Central memory CD8-positive, alpha-beta T cell (primary cell): ENCODE data around the gene C4BPA.

Source experiments
- ATAC-seq: fragments of 150-1000 bp; cut with Tn5 transposase; replicated peaks from 2 replicates; pipeline ENCODE4 v1.10.0; 2022; ENCODE audit warnings: mild to moderate bottlenecking, moderate FRiP score, moderate number of reproducible peaks; ENCODE audit not compliant: poor library complexity, severe bottlenecking; ENCODE audit errors: extremely low read depth
- DNase-seq, 2 donors: peaks; one replicate each; pipeline ENCODE4 v3.0.0; 2021; ENCODE audit warnings: low spot score in 2 of 2
- H3K27ac Mint-ChIP-seq: one replicate; pipeline ENCODE4 v1.8.0; 2022; ENCODE audit warnings: low read depth, mild to moderate bottlenecking, moderate library complexity, mixed read lengths
- H3K27me3 Mint-ChIP-seq: one replicate; pipeline ENCODE4 v1.8.0; 2022; ENCODE audit warnings: mixed read lengths
- H3K36me3 Mint-ChIP-seq: one replicate; pipeline ENCODE4 v1.8.0; 2022; ENCODE audit warnings: mild to moderate bottlenecking, moderate library complexity, mixed read lengths; ENCODE audit not compliant: insufficient read depth
- H3K4me1 Mint-ChIP-seq: one replicate; pipeline ENCODE4 v1.8.0; 2022; ENCODE audit warnings: mixed read lengths
- H3K4me3 Mint-ChIP-seq: one replicate; pipeline ENCODE4 v1.8.0; 2022; ENCODE audit warnings: mild to moderate bottlenecking, moderate library complexity, mixed read lengths
- H3K9me3 Mint-ChIP-seq: one replicate; pipeline ENCODE4 v1.8.0; 2022; ENCODE audit warnings: mixed read lengths

C4BPA gene

GRCh38 chr1:207145401-207146058, 41.5 kb downstream of the C4BPA start:
- Mint-ChIP-seq H3K4me1 (no peaks in the 10 kb centered on the region), H3K9me3 (peaks cover 5% of the 10 kb centered on the region), H3K4me3 (no peak overlapping the region), H3K27me3 (peaks cover 61% of the 10 kb centered on the region), H3K36me3 (no peaks in the 10 kb centered on the region), H3K27ac (no peak overlapping the region)
- ATAC-seq (no peak), DNase-seq (no peak)

- Mint-ChIP-seq H3K27ac (no peak overlapping the region), H3K4me3 (no peak overlapping the region), H3K9me3 (peaks cover 20% of the 10 kb centered on the region), H3K27me3 (peaks cover 42% of the 10 kb centered on the region), H3K36me3 (peaks cover 2% of the 10 kb centered on the region), H3K4me1 (no peaks in the 10 kb centered on the region)
- DNase-seq (no peak), ATAC-seq (no peak)
Measured at GRCh38 chr1:207151920-207152319, 47.9 kb downstream of the C4BPA start.

- no peaks in the 10 kb centered on the region for H3K4me1 Mint-ChIP-seq
- peaks cover 44% of the 10 kb centered on the region for H3K27me3 Mint-ChIP-seq
- H3K4me3 Mint-ChIP-seq, result no peak overlapping the region
- no peak overlapping the region for H3K27ac Mint-ChIP-seq
- DNase-seq (no peak), ATAC-seq (no peak)
- H3K9me3 Mint-ChIP-seq, result peaks cover 20% of the 10 kb centered on the region
- peaks cover 2% of the 10 kb centered on the region for H3K36me3 Mint-ChIP-seq
Measured at GRCh38 chr1:207152792-207153468, 48.9 kb downstream of the C4BPA start.

- Mint-ChIP-seq H3K27me3 (peaks cover 50% of the 10 kb centered on the region), H3K36me3 (peaks cover 2% of the 10 kb centered on the region), H3K27ac (no peak overlapping the region), H3K4me3 (no peak overlapping the region), H3K4me1 (no peaks in the 10 kb centered on the region), H3K9me3 (peaks cover 20% of the 10 kb centered on the region)
- no peak for DNase-seq
- ATAC-seq, result no peak
Measured at GRCh38 chr1:207155028-207155427, 51.0 kb downstream of the C4BPA start.

GRCh38 chr1:207156095-207156494, 52.1 kb downstream of the C4BPA start:
- no peak overlapping the region for H3K27ac Mint-ChIP-seq
- no peaks in the 10 kb centered on the region for H3K4me1 Mint-ChIP-seq

GRCh38 chr1:207156826-207157225, 52.8 kb downstream of the C4BPA start:
- Mint-ChIP-seq H3K4me1 (no peaks in the 10 kb centered on the region), H3K27ac (no peak overlapping the region), H3K9me3 (peaks cover 7% of the 10 kb centered on the region), H3K4me3 (no peak overlapping the region), H3K27me3 (peaks cover 50% of the 10 kb centered on the region), H3K36me3 (no peaks in the 10 kb centered on the region)
- ATAC-seq, result no peak
- DNase-seq, result no peak

More at GRCh38 chr1:207156095-207156494, 52.1 kb downstream of the C4BPA start:
- H3K36me3 Mint-ChIP-seq, result peaks cover 2% of the 10 kb centered on the region
- DNase-seq (no peak), ATAC-seq (no peak)
- peaks cover 50% of the 10 kb centered on the region for H3K27me3 Mint-ChIP-seq
- H3K9me3 Mint-ChIP-seq, result peaks cover 14% of the 10 kb centered on the region
- no peak overlapping the region for H3K4me3 Mint-ChIP-seq

- no peak for ATAC-seq
- Mint-ChIP-seq H3K27me3 (peaks cover 28% of the 10 kb centered on the region), H3K4me1 (no peaks in the 10 kb centered on the region), H3K27ac (no peak overlapping the region), H3K36me3 (no peaks in the 10 kb centered on the region), H3K9me3 (no peaks in the 10 kb centered on the region), H3K4me3 (no peak overlapping the region)
- DNase-seq, result no peak
Measured at GRCh38 chr1:207164086-207164485, 60.1 kb downstream of the C4BPA start.

GRCh38 chr1:207172321-207172720, 68.3 kb downstream of the C4BPA start:
- no peaks in the 10 kb centered on the region for H3K36me3 Mint-ChIP-seq
- no peak overlapping the region for H3K4me3 Mint-ChIP-seq
- H3K9me3 Mint-ChIP-seq, result no peaks in the 10 kb centered on the region
- H3K27me3 Mint-ChIP-seq, result peaks cover 52% of the 10 kb centered on the region
- no peaks in the 10 kb centered on the region for H3K4me1 Mint-ChIP-seq
- DNase-seq, result no peak
- no peak overlapping the region for H3K27ac Mint-ChIP-seq
- ATAC-seq, result no peak

GRCh38 chr1:207172885-207173284, 68.9 kb downstream of the C4BPA start:
- no peak overlapping the region for H3K27ac Mint-ChIP-seq

GRCh38 chr1:207173396-207173795, 69.4 kb downstream of the C4BPA start:
- H3K4me3 Mint-ChIP-seq, result no peak overlapping the region

More at GRCh38 chr1:207172885-207173284, 68.9 kb downstream of the C4BPA start:
- no peak for ATAC-seq
- Mint-ChIP-seq H3K36me3 (no peaks in the 10 kb centered on the region), H3K9me3 (no peaks in the 10 kb centered on the region), H3K4me1 (no peaks in the 10 kb centered on the region), H3K4me3 (no peak overlapping the region), H3K27me3 (peaks cover 58% of the 10 kb centered on the region)
- no peak for DNase-seq

GRCh38 chr1:207174913-207175312, 70.9 kb downstream of the C4BPA start:
- no peak overlapping the region for H3K27ac Mint-ChIP-seq
- H3K27me3 Mint-ChIP-seq, result peaks cover 73% of the 10 kb centered on the region
- ATAC-seq (no peak), DNase-seq (no peak)
- H3K4me1 Mint-ChIP-seq, result no peaks in the 10 kb centered on the region
- H3K9me3 Mint-ChIP-seq, result no peaks in the 10 kb centered on the region
- no peaks in the 10 kb centered on the region for H3K36me3 Mint-ChIP-seq
- H3K4me3 Mint-ChIP-seq, result no peak overlapping the region

More at GRCh38 chr1:207173396-207173795, 69.4 kb downstream of the C4BPA start:
- Mint-ChIP-seq H3K27me3 (peaks cover 63% of the 10 kb centered on the region), H3K9me3 (no peaks in the 10 kb centered on the region), H3K4me1 (no peaks in the 10 kb centered on the region), H3K27ac (no peak overlapping the region), H3K36me3 (no peaks in the 10 kb centered on the region)
- DNase-seq, result no peak
- ATAC-seq, result no peak

GRCh38 chr1:207179036-207179435, 75.0 kb downstream of the C4BPA start:
- Mint-ChIP-seq H3K4me1 (no peaks in the 10 kb centered on the region), H3K27me3 (peaks cover 73% of the 10 kb centered on the region), H3K27ac (no peak overlapping the region), H3K36me3 (peaks cover 2% of the 10 kb centered on the region), H3K4me3 (no peak overlapping the region), H3K9me3 (no peaks in the 10 kb centered on the region)
- ATAC-seq, result no peak
- no peak for DNase-seq

- peaks cover 2% of the 10 kb centered on the region for H3K36me3 Mint-ChIP-seq
- no peaks in the 10 kb centered on the region for H3K9me3 Mint-ChIP-seq
- no peaks in the 10 kb centered on the region for H3K4me1 Mint-ChIP-seq
- DNase-seq (no peak), ATAC-seq (no peak)
- H3K27me3 Mint-ChIP-seq, result peaks cover 58% of the 10 kb centered on the region
- H3K4me3 Mint-ChIP-seq, result no peak overlapping the region
- no peak overlapping the region for H3K27ac Mint-ChIP-seq
Measured at GRCh38 chr1:207181847-207182246, 77.8 kb downstream of the C4BPA start.
